Mucosa of descending colon (tissue), 3 donors: ENCODE results near the gene CNKSR3. TPM values are rescaled to one million over a fixed set of nuclear protein-coding genes. Genes with fewer than 3 reads are reported as not detected.
"Not testable (repeated sequence)": the region's sequence is repeated elsewhere in the genome, so short reads cannot be mapped to it uniquely, and the experiment has no call there.

Experiments used
- ATAC-seq: fragments of 200-7000 bp; cut with Tn5 transposase; one replicate; pipeline ENCODE4 v1.9.1; 2020; ENCODE audit warnings: mild to moderate bottlenecking, moderate library complexity
- DNase-seq, 3 donors: peaks; one replicate each; pipeline ENCODE4 v3.0.0-alpha.2; 2020
- H3K36me3 ChIP-seq: fragments of 200-600 bp; one replicate; pipeline ENCODE4 v1.8.0; 2021; ENCODE audit warnings: low read depth, mild to moderate bottlenecking
- H3K4me1 ChIP-seq: fragments of 200-600 bp; one replicate; pipeline ENCODE4 v1.8.0; 2021; ENCODE audit warnings: low read depth, mild to moderate bottlenecking
- H3K4me3 ChIP-seq: fragments of 200-600 bp; one replicate; pipeline ENCODE4 v1.8.0; 2021; ENCODE audit warnings: mild to moderate bottlenecking
- H3K9me3 ChIP-seq: fragments of 200-600 bp; one replicate; pipeline ENCODE4 v1.8.0; 2021; ENCODE audit warnings: mild to moderate bottlenecking
- CTCF ChIP-seq: fragments of 200-600 bp; IDR thresholded peaks from one replicate; pipeline ENCODE4 v1.8.0; 2022; ENCODE audit warnings: antibody characterized with exemption, mild to moderate bottlenecking
- intact Hi-C, 2 donors: fragments of 100-400 bp; cut with DNase I in 1 of 2; cut with micrococcal nuclease in 1 of 2; formaldehyde crosslinking; loops; one replicate each; pipeline versions ENCODE4 v1.11.0 to v1.11.1; 2022; cut with DNase I, micrococcal nuclease
- total RNA-seq, 3 donors: library from RNA; stranded (reverse); fragmentation: NEBNext Ultra II Directional in 2 of 3; extraction: Animal tissue kit (Norgen Biotek cat#: 25700) in 2 of 3; gene quantifications; one replicate each; pipeline versions ENCODE4 v1.2.1 to v1.2.4, GENCODE V29; 2021 to 2023
- donor health status: DM: no; HTN: no; CAD: no; lungs with moderate emphysema.
- donor health status: DM: no; HTN: no; CAD: no.
- donor health status: DM: no; HTN: yes; CAD: no.

The CNKSR3 gene
- total RNA-seq, 3 donors from 2014 or later: 16.5 to 39.0 (median 33.6) TPM

GRCh38 chr6:154550779-154551178, 40.3 kb upstream of the CNKSR3 start:
- no peaks in the 10 kb centered on the region for H3K36me3 ChIP-seq

GRCh38 chr6:154549179-154549578, 38.7 kb upstream of the CNKSR3 start:
- intact Hi-C loops: no loop called here
- no peaks in the 10 kb centered on the region for H3K9me3 ChIP-seq
- no peak for TF ChIP-seq CTCF
- ATAC-seq (no peak), DNase-seq (no peak)
- no peaks in the 10 kb centered on the region for H3K4me1 ChIP-seq
- H3K36me3 ChIP-seq: no peaks in the 10 kb centered on the region
- H3K4me3 ChIP-seq: no peak overlapping the region

More at GRCh38 chr6:154550779-154551178, 40.3 kb upstream of the CNKSR3 start:
- intact Hi-C loops: no loop called here
- ATAC-seq (no peak), DNase-seq (no peak)
- no peak for TF ChIP-seq CTCF
- no peak overlapping the region for H3K4me3 ChIP-seq
- no peaks in the 10 kb centered on the region for H3K9me3 ChIP-seq
- H3K4me1 ChIP-seq: peaks cover 10% of the 10 kb centered on the region

DNA sequence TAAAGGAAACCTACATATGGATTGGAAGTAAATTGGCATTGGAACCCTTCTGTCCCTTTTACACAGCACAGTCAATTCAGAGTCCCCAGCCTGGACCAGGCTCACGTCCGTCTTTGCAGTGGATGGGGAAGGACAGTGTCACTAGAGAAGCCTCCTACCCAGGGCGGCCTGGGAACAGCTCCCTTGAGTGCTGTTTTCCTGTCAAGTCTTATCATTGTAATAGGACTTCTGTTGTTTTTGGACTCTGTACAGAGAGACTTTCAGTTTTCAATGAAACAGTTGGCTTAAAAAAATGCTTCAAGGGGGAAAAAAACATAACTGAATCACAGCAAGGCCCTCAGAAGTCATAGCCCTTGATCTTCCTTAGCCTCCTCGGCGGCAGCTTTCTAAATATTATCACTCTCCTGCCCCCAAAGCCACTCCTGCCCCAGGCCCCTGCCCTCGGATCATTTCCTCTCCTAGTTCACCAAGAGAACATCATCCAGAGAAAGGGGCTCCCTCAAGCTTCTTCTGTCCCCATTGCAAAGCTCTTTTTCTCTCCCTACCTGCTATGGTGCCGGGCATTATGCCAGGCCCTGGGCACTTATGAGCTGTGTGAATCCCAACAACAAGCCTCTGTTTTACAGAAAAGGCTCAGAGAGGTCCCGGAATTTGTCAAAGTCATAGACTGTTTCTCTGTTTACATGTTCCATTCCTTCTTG, 37.8 kb upstream of the CNKSR3 start:
- H3K9me3 ChIP-seq: no peaks in the 10 kb centered on the region
- peak in 1 of 3 donors; percentile 41 for DNase-seq
- intact Hi-C loops: no loop called here
- ATAC-seq: peak; percentile 66
- no peak for TF ChIP-seq CTCF
- no peaks in the 10 kb centered on the region for H3K36me3 ChIP-seq
- H3K4me1 ChIP-seq: no peaks in the 10 kb centered on the region
- H3K4me3 ChIP-seq: no peak overlapping the region

DNA sequence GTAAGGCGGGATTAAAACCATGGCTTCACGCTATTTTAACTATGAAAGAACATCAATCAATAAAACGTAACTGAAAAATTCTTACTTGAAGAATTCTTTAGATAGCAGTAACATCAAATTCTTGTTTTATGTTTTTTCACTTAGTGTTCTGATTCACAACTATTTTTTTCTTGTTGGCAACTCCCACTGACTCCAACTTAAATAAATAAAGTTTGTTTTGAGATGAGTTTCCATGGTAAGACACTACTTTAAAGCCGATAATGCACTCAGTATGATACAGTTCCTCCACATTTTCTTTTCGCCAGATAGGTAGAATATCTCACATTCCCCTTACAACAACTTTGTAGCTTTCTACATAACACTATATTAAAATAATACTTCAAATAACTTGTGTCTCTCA, 33.1 kb upstream of the CNKSR3 start:
- H3K36me3 ChIP-seq: no peaks in the 10 kb centered on the region
- no peaks in the 10 kb centered on the region for H3K9me3 ChIP-seq
- ATAC-seq (no peak), DNase-seq (no peak)
- TF ChIP-seq CTCF: no peak
- H3K4me3 ChIP-seq: no peak overlapping the region
- intact Hi-C loops: no loop called here
- no peaks in the 10 kb centered on the region for H3K4me1 ChIP-seq

- no peak for TF ChIP-seq CTCF
- Histone ChIP-seq H3K4me1 (no peaks in the 10 kb centered on the region), H3K9me3 (no peaks in the 10 kb centered on the region), H3K36me3 (no peaks in the 10 kb centered on the region), H3K4me3 (no peak overlapping the region)
- no peak for DNase-seq
- intact Hi-C loops: no loop called here
- no peak for ATAC-seq
Observed at GRCh38 chr6:154542747-154543146, 32.3 kb upstream of the CNKSR3 start.

DNA sequence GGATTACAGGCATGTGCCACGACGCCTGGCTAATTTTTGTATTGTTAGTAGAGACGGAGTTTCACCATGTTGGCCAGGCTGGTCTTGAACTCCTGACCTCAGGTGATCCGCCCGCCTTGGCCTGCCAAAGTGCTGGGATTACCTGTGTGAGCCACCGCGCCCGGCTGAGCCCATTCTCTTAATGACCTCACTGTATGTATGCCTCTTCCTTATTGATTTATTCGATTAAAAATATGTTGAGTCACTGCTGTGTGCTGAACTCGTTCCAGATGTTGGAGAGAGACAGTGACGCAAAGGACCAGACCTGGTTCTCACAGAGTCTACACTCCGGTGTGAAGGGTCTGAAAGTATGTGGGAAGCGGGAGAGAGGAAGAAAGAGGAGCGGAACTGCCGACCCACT, 31.4 kb upstream of the CNKSR3 start:
- H3K4me3 ChIP-seq, H3K9me3 ChIP-seq, H3K36me3 ChIP-seq, intact Hi-C loops, DNase-seq, H3K4me1 ChIP-seq: not testable (repeated sequence)
- peak; percentile 29 for ATAC-seq
